ENCODE measurements around the gene NEU2.

Gene NEU2

GRCh38 chr2:233056961-233057605 is 24.6 kb downstream of the NEU2 start:
- DNase-seq (ENCODE audit: extremely low read depth, low read depth): no peak
- no peak for TF ChIP-seq CTCF (IDR thresholded peaks at IDR 0.05; ENCODE audit: low read depth, low read length, missing control alignments)
- no peak overlapping the region for H3K4me3 ChIP-seq (replicated peaks; ENCODE audit: low read depth, low read length)

GRCh38 chr2:233058717-233059546 is 26.5 kb downstream of the NEU2 start:
- H3K4me3 ChIP-seq (replicated peaks; ENCODE audit: low read depth, low read length): no peak overlapping the region
- DNase-seq (ENCODE audit: extremely low read depth, low read depth): no peak
- TF ChIP-seq CTCF (IDR thresholded peaks at IDR 0.05; ENCODE audit: low read depth, low read length, missing control alignments): no peak

GRCh38 chr2:233059547-233059796 is 27.0 kb downstream of the NEU2 start:
- no peak for DNase-seq (ENCODE audit: extremely low read depth, low read depth)
- no peak overlapping the region for H3K4me3 ChIP-seq (replicated peaks; ENCODE audit: low read depth, low read length)
- TF ChIP-seq CTCF (IDR thresholded peaks at IDR 0.05; ENCODE audit: low read depth, low read length, missing control alignments): no peak

GRCh38 chr2:233059797-233060500 is 27.5 kb downstream of the NEU2 start, which contains the start of gene INPP5D:
TSS of gene INPP5D (plus strand) at chr2:233060342. CDS start at chr2:233060479, 137 bp downstream.
- DNase-seq (ENCODE audit: extremely low read depth, low read depth): no peak
- TF ChIP-seq CTCF (IDR thresholded peaks at IDR 0.05; ENCODE audit: low read depth, low read length, missing control alignments): no peak
- H3K4me3 ChIP-seq (replicated peaks; ENCODE audit: low read depth, low read length): no peak within 1 kb of the TSS

GRCh38 chr2:233060501-233060979 is 28.1 kb downstream of the NEU2 start:
- DNase-seq (ENCODE audit: extremely low read depth, low read depth): no peak
- no peak for TF ChIP-seq CTCF (IDR thresholded peaks at IDR 0.05; ENCODE audit: low read depth, low read length, missing control alignments)
- no peak overlapping the region for H3K4me3 ChIP-seq (replicated peaks; ENCODE audit: low read depth, low read length)

- no peak overlapping the region for H3K4me3 ChIP-seq (replicated peaks; ENCODE audit: low read depth, low read length)
- DNase-seq (ENCODE audit: extremely low read depth, low read depth): no peak
- no peak for TF ChIP-seq CTCF (IDR thresholded peaks at IDR 0.05; ENCODE audit: low read depth, low read length, missing control alignments)
These were observed 28.6 kb downstream of the NEU2 start for GRCh38 chr2:233060980-233061590.
